PC-9 (cell line): ENCODE data around the gene NUCB2. TPM values are rescaled to one million over a fixed set of nuclear protein-coding genes. Genes with fewer than 3 reads are reported as not detected.
"Not testable (repeated sequence)": the region's sequence is repeated elsewhere in the genome, so short reads cannot be mapped to it uniquely, and the experiment has no call there.

Experiments used
- BruUV-seq: library from RNA; stranded (reverse); fragments of 400-500 nt; replicated peaks from 2 replicates; lab custom pipeline; 2021; lab: Mats Ljungman, UMichigan
- CTCF ChIA-PET: fragments of 300-600 bp; sonication (Branson Sonifier 250); formaldehyde crosslinking; loops from one replicate; lab custom pipeline; 2022; ENCODE audit warnings: antibody characterized with exemption; lab: Charles Lee
- POLR2A ChIA-PET: fragments of 300-600 bp; sonication (Branson Sonifier 250); formaldehyde crosslinking; loops from one replicate; lab custom pipeline; 2022; ENCODE audit warnings: antibody characterized with exemption; ENCODE audit not compliant: unreplicated experiment; lab: Charles Lee
- DNase-seq, 2 experiments: peaks; one replicate each; pipeline versions ENCODE4 v3.0.0 to v3.0.0-alpha.2; 2015 to 2022; ENCODE audit warnings: mixed read lengths in 1 of 2
- H2AFZ ChIP-seq: fragments of 200-600 bp; sonication (generic); 2 replicates; pipeline ENCODE4 v1.8.1; 2017; ENCODE audit warnings: antibody characterized with exemption
- H3F3A ChIP-seq: fragments of 200-600 bp; sonication (generic); 2 replicates; pipeline ENCODE4 v1.8.1; 2017; ENCODE audit warnings: antibody characterized with exemption, mild to moderate bottlenecking, low read depth; ENCODE audit not compliant: insufficient read depth
- H3K27ac ChIP-seq: fragments of 200-600 bp; sonication (generic); 2 replicates; pipeline ENCODE4 v1.6.1; 2016; ENCODE audit warnings: mixed run types
- H3K27me3 ChIP-seq: fragments of 200-600 bp; sonication (generic); 2 replicates; pipeline ENCODE4 v1.6.1; 2016; ENCODE audit warnings: low read depth, mixed run types; ENCODE audit not compliant: insufficient read depth
- H3K36me3 ChIP-seq: fragments of 200-600 bp; sonication (generic); 2 replicates; pipeline ENCODE4 v1.6.1; 2016; ENCODE audit warnings: low read depth, mixed run types
- H3K4me1 ChIP-seq: fragments of 200-600 bp; sonication (generic); replicated peaks from 2 replicates; pipeline ENCODE4 v1.6.1; 2016; ENCODE audit warnings: mixed run types; ENCODE audit not compliant: insufficient read depth
- H3K4me2 ChIP-seq: fragments of 200-600 bp; sonication (generic); 2 replicates; pipeline ENCODE4 v1.6.1; 2017; ENCODE audit warnings: mixed run types
- H3K4me3 ChIP-seq: fragments of 200-600 bp; sonication (generic); 2 replicates; pipeline ENCODE4 v1.6.1; 2016; ENCODE audit warnings: mixed run types
- H3K79me2 ChIP-seq: fragments of 200-600 bp; sonication (generic); 2 replicates; pipeline ENCODE4 v1.6.1; 2017; ENCODE audit warnings: low read depth, mixed run types
- H3K9me2 ChIP-seq: fragments of 200-600 bp; sonication (generic); 2 replicates; pipeline ENCODE4 v1.8.1; 2017; ENCODE audit warnings: mild to moderate bottlenecking; ENCODE audit not compliant: insufficient read depth
- H3K9me3 ChIP-seq: fragments of 200-600 bp; sonication (generic); 2 replicates; pipeline ENCODE4 v1.8.1; 2016; ENCODE audit warnings: low read depth; ENCODE audit not compliant: insufficient read depth
- H4K20me1 ChIP-seq: fragments of 200-600 bp; sonication (generic); 2 replicates; pipeline ENCODE4 v1.8.1; 2017; ENCODE audit not compliant: insufficient read depth
- CTCF ChIP-seq: fragments of 200-600 bp; sonication (generic); conservative IDR thresholded peaks from 2 replicates; pipeline ENCODE4 v1.6.1; 2017; ENCODE audit warnings: mixed run types, antibody characterized with exemption, mild to moderate bottlenecking, moderate library complexity
- EZH2 ChIP-seq: fragments of 200-600 bp; sonication (generic); IDR thresholded peaks from 2 replicates; pipeline ENCODE4 v1.8.0; 2017; ENCODE audit warnings: antibody characterized with exemption, low read depth
- intact Hi-C: fragments of 100-400 bp; cut with micrococcal nuclease; formaldehyde crosslinking; loops from one replicate; pipeline ENCODE4 v1.10.0; 2022; ENCODE audit not compliant: unreplicated experiment
- total RNA-seq: library from RNA; stranded (reverse); gene quantifications from 2 replicates; pipeline ENCODE4 v1.2.3, GENCODE V29; 2021

Gene NUCB2
- total RNA-seq, 1 experiment from 2014 or later: 29.7 TPM

GRCh38 chr11:17240780-17241179, 35.8 kb upstream of the NUCB2 start:
- no TSS peak for BruUV-seq
- no peaks in the 10 kb centered on the region for H3K9me2 ChIP-seq
- no peaks in the 10 kb centered on the region for H3K9me3 ChIP-seq
- CTCF ChIA-PET: no interaction called here
- no peak overlapping the region for H3K4me2 ChIP-seq
- POLR2A ChIA-PET: no interaction called here
- no peaks in the 10 kb centered on the region for H3K79me2 ChIP-seq
- TF ChIP-seq CTCF (no peak), EZH2 (no peak)
- H3K4me1 ChIP-seq: peaks cover 13% of the 10 kb centered on the region; the same call in 1 of the 2 replicates
- no peaks in the 10 kb centered on the region for H3K36me3 ChIP-seq
- DNase-seq: no peak
- no peak overlapping the region for H3K27ac ChIP-seq
- intact Hi-C loops: no loop called here
- H3K27me3 ChIP-seq: no peaks in the 10 kb centered on the region
- no peak overlapping the region for H3K4me3 ChIP-seq
- H4K20me1 ChIP-seq: no peaks in the 10 kb centered on the region
- H2AFZ ChIP-seq: no peak overlapping the region
- peaks cover 10% of the 10 kb centered on the region; the same call in 1 of the 2 replicates for H3F3A ChIP-seq

- H3K36me3 ChIP-seq, H3K27me3 ChIP-seq, H3K4me2 ChIP-seq, H3K9me3 ChIP-seq, H3K4me3 ChIP-seq, POLR2A ChIA-PET, intact Hi-C loops, H3K27ac ChIP-seq, CTCF ChIA-PET, H3K9me2 ChIP-seq, H3F3A ChIP-seq, H4K20me1 ChIP-seq, DNase-seq, H2AFZ ChIP-seq, BruUV-seq, H3K79me2 ChIP-seq: not testable (repeated sequence)
- H3K4me1 ChIP-seq: peaks cover 13% of the 10 kb centered on the region; the same call in 1 of the 2 replicates
Measured at GRCh38 chr11:17242954-17243353, 33.6 kb upstream of the NUCB2 start.

GRCh38 chr11:17244046-17244445, 32.5 kb upstream of the NUCB2 start:
- CTCF ChIA-PET: no interaction called here

More at GRCh38 chr11:17244046-17244445, 32.5 kb upstream of the NUCB2 start:
- no peaks in the 10 kb centered on the region for H3F3A ChIP-seq
- BruUV-seq: no TSS peak
- POLR2A ChIA-PET: no interaction called here
- peaks cover 3% of the 10 kb centered on the region; the same call in 1 of the 2 replicates for H3K4me1 ChIP-seq
- H3K79me2 ChIP-seq: no peaks in the 10 kb centered on the region
- H3K36me3 ChIP-seq: no peaks in the 10 kb centered on the region
- no peak overlapping the region for H3K27ac ChIP-seq
- no peak overlapping the region for H2AFZ ChIP-seq
- H3K4me2 ChIP-seq: no peak overlapping the region
- no peak for DNase-seq
- H3K9me2 ChIP-seq: no peaks in the 10 kb centered on the region
- TF ChIP-seq EZH2 (no peak), CTCF (no peak)
- H3K9me3 ChIP-seq: no peaks in the 10 kb centered on the region
- H3K4me3 ChIP-seq: no peak overlapping the region
- intact Hi-C loops: no loop called here
- H4K20me1 ChIP-seq: no peaks in the 10 kb centered on the region
- H3K27me3 ChIP-seq: no peaks in the 10 kb centered on the region
